Activated naive CD4-positive, alpha-beta T cell treated with anti-CD3 and anti-CD28 coated beads, Interleukin-2, amount 50 U/mL, for 72 hours (primary cell): ENCODE data around the gene GNAT2. TPM values are rescaled to one million over a fixed set of nuclear protein-coding genes. Genes with fewer than 3 reads are reported as not detected.
A peak's percentile ranks its signal among the peaks of the same experiment; 100 is the strongest.

Source experiments
- ATAC-seq, 2 donors: fragments of 150-1000 bp; cut with Tn5 transposase; 2 replicates each; pipeline ENCODE4 v1.10.0; 2021; ENCODE audit warnings: mild to moderate bottlenecking in 2 of 2, moderate library complexity in 2 of 2
- DNase-seq, 2 donors: peaks; one replicate each; pipeline ENCODE4 v3.0.0; 2021 to 2022; ENCODE audit warnings: low spot score in 2 of 2
- H3K27ac Mint-ChIP-seq, 2 donors: one replicate each; pipeline ENCODE4 v1.8.0; 2022; ENCODE audit warnings: mild to moderate bottlenecking in 2 of 2, mixed read lengths in 2 of 2
- H3K36me3 Mint-ChIP-seq, 2 donors: one replicate each; pipeline ENCODE4 v1.8.0; 2022; ENCODE audit warnings: mixed read lengths in 2 of 2
- H3K9me3 Mint-ChIP-seq, 2 donors: one replicate each; pipeline ENCODE4 v1.8.0; 2022; ENCODE audit warnings: mixed read lengths in 2 of 2
- total RNA-seq, 2 donors: library from RNA; stranded (reverse); gene quantifications; one replicate each; pipeline ENCODE4 v1.2.3, GENCODE V29; 2022

Gene GNAT2
- total RNA-seq, 2 donors from 2014 or later = 0.34 TPM; not detected in 1

- no peak overlapping the region for H3K27ac Mint-ChIP-seq
- ATAC-seq (no peak), DNase-seq (no peak)
- H3K9me3 Mint-ChIP-seq = no peaks in the 10 kb centered on the region
- H3K36me3 Mint-ChIP-seq = no peaks in the 10 kb centered on the region
Measured at GRCh38 chr1:109650609-109651008, 31.2 kb upstream of the GNAT2 start.

DNA sequence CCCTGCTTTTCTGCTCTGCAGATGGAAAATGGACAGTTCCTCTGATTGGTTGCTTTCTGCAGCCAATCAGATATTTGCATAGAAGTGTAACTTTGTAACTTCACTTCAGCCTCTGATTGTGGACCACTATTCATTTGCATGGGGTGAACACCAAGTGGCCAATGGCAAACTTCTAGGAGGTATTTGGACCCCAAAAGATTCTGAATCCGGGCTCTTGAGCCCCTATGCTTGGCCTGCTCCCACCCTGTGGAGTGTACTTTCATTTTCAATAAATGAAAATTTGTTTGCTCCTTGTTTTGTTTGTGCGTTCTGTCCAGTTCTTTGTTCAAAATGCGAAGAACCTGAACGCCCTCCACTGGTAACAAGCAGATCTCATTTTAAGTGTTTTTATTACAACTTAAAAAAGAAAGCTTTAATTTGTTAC lies 30.1 kb upstream of the GNAT2 start:
- DNase-seq (no peak), ATAC-seq (no peak)
- Mint-ChIP-seq H3K9me3 (no peaks in the 10 kb centered on the region), H3K27ac (no peak overlapping the region), H3K36me3 (no peaks in the 10 kb centered on the region)

- ATAC-seq (no peak), DNase-seq (no peak)
- H3K27ac Mint-ChIP-seq = no peak overlapping the region
- no peaks in the 10 kb centered on the region for H3K9me3 Mint-ChIP-seq
- H3K36me3 Mint-ChIP-seq = no peaks in the 10 kb centered on the region
Measured at GRCh38 chr1:109644670-109645069, 25.3 kb upstream of the GNAT2 start.

- ATAC-seq (peak; percentile 94 to 96), DNase-seq (peak; percentile 83 to 96)
- peak overlapping the region in 1 of 2 donors; percentile 51 for H3K27ac Mint-ChIP-seq
- H3K9me3 Mint-ChIP-seq = no peaks in the 10 kb centered on the region
- H3K36me3 Mint-ChIP-seq = no peaks in the 10 kb centered on the region
Measured at GRCh38 chr1:109643385-109644230, 24.2 kb upstream of the GNAT2 start.

- no peak for ATAC-seq
- Mint-ChIP-seq H3K9me3 (no peaks in the 10 kb centered on the region), H3K36me3 (no peaks in the 10 kb centered on the region), H3K27ac (no peak overlapping the region)
- no peak for DNase-seq
Measured at GRCh38 chr1:109642626-109643025, 23.2 kb upstream of the GNAT2 start.

- ATAC-seq (no peak), DNase-seq (no peak)
- H3K36me3 Mint-ChIP-seq = no peaks in the 10 kb centered on the region
- H3K9me3 Mint-ChIP-seq = no peaks in the 10 kb centered on the region
- H3K27ac Mint-ChIP-seq = no peak overlapping the region
Measured at GRCh38 chr1:109641861-109642260, 22.4 kb upstream of the GNAT2 start.

DNA sequence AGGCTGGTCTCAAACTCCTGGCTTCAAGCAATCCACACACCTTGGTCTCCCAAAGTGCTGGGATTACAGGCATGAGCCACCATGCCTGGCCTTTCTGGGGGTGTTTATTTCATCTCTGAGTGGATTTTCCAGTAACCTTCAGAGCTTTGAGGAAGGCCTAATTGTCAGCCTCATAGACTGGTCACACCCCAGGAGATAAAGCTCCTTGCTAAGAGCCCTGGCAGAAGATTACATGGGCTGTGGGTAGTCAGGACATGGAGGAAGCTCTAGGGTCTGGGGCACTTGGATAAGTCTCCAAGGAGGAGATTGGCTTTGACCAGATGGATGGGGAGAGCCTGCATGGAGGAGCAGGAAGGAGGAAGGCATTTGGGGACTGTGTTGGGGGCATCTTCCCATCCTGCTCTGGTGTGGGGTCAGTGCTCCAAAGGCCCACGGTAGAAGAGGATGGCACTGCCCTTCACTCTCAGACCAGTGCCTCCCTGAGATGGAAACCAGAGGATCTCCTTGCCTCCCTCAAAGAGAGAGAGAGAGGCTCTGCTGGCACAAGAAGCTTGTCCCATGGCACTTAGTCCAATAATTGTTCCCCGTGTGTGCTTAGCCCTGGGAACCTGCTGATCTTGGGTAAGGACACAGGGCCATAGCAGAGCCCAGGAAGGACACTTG lies 21.8 kb upstream of the GNAT2 start:
- ATAC-seq (no peak), DNase-seq (no peak)
- Mint-ChIP-seq H3K36me3 (no peaks in the 10 kb centered on the region), H3K27ac (peak overlapping the region in 1 of 2 donors; percentile 17), H3K9me3 (no peaks in the 10 kb centered on the region)

DNA sequence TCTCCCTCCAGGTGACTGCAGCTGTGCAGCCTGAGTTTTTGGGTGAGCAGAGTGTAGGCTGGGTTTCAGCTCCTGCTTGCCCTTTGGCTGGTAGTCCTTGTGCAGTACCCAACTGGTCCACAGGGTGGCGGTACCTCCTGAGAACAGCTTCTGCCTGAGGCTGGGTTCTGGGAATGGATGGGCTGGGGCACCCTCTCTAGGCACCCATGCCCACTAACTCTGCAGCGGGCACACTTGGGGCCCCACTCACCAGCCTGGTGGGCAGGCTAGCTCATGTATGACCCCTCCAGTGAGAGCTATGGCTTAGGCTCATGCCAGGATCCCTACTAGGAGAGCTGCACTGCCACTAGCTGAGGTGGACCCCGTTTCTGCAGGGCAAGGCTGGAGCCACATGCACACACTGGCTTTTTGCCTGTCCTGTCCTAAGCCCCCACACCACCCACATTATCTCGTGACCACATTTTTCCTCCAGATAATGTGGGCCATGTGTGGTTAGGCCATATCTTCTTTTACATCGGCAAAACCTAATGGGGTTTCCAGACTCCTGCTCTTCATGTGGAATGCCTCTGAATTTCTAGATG lies 21.0 kb upstream of the GNAT2 start:
- DNase-seq = peak; percentile 83 to 99
- ATAC-seq = peak; percentile 74 to 77
- Mint-ChIP-seq H3K36me3 (no peaks in the 10 kb centered on the region), H3K9me3 (no peaks in the 10 kb centered on the region), H3K27ac (no peak overlapping the region)

DNA sequence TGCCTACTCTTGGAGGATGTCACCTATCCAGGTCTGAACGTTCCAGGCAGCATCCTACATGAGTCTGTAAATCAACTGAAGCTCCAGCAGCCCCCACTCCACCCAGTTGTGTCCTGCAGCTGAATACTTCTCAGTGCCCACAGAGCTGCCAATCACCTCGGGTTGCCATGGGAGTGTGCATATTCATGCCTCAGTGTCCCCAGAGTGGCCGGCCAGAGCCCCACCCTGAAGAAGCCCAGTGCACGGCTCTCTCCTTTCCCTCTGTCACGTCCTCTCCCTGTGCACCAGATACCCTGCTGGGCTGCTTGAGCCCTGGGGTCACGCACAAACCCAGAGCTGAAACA lies 20.4 kb upstream of the GNAT2 start:
- Mint-ChIP-seq H3K9me3 (no peaks in the 10 kb centered on the region), H3K27ac (no peak overlapping the region), H3K36me3 (no peaks in the 10 kb centered on the region)
- peak in 1 of 2 donors; percentile 6 for ATAC-seq
- DNase-seq = no peak

- Mint-ChIP-seq H3K27ac (no peak overlapping the region), H3K36me3 (no peaks in the 10 kb centered on the region), H3K9me3 (no peaks in the 10 kb centered on the region)
- no peak for ATAC-seq
- DNase-seq = no peak
Measured at GRCh38 chr1:109639063-109639840, 19.8 kb upstream of the GNAT2 start.

GRCh38 chr1:109637446-109637845 lies 18.0 kb upstream of the GNAT2 start:
- DNase-seq (no peak), ATAC-seq (no peak)
- Mint-ChIP-seq H3K9me3 (no peaks in the 10 kb centered on the region), H3K27ac (no peak overlapping the region), H3K36me3 (no peaks in the 10 kb centered on the region)

GRCh38 chr1:109636201-109636952 lies 17.0 kb upstream of the GNAT2 start:
- Mint-ChIP-seq H3K9me3 (no peaks in the 10 kb centered on the region), H3K27ac (no peak overlapping the region), H3K36me3 (no peaks in the 10 kb centered on the region)
- ATAC-seq = no peak
- no peak for DNase-seq

DNA sequence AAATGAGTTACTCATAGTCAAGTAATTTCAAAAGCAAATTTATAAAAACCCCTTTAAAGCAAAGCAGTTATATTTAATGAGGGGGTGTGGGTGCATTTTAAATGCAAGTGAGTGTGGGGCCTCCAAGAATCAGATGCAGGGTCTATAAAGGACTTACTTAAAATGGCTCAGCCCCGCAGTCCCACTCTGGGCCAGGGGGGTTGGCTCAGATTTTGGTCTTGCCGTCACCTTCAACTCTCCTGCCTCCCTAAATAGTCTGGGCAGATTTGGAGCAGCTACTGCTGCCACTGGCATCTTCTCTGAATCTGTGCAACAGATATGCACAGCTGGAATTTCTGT lies 16.4 kb upstream of the GNAT2 start:
- H3K36me3 Mint-ChIP-seq = no peaks in the 10 kb centered on the region
- peak in 1 of 2 donors; percentile 1 for DNase-seq

DNA sequence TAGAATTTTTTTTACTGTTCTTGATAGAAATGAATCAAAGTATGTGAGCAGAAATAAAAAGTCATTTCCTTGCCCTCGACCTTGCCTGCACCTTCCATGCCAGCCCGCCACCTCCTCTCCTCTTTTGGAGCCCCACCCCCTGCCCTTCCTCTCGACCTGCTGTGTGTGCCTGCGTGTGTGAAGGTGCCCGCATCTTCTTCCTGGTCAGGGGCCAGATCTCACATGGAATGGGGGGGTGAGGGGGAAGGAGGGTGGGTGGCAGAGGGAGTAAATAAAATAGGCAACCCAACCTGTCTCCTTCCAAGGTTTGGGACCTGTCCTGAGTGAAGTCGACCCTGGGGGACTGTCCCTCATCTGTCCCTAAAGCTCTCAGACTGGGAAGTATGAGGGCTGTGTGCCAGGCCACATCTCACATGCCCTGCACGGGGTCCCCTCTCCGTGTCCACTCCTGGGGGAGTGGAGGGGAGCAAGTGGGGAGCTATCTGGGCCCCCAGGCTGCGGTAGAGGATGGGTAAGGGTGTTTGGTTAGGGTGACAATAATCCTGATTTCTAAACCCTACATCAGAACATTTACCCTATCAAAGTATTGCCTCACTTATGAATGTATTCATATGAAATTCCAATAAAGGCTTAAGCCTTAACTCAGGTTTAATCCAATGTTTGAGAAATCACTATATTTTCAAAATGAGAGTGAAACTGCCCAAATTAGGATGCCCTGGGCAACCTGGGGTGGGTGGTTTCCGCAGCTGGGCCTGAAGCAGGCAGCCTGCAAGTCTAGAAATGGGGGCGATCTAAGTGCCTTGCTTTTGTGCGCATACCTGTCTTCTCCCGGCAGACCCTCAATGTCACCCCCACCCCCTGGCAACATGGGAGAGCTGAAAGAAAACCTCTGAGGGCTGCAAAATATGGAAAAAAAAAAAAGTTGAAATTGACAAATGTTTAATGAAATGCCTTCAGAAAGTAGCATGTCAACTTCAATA lies 15.6 kb upstream of the GNAT2 start:
- H3K36me3 Mint-ChIP-seq = no peaks in the 10 kb centered on the region
- peak in 1 of 2 donors; percentile 5 for DNase-seq
- peak overlapping the region; percentile 8 to 57 for H3K27ac Mint-ChIP-seq
- ATAC-seq = peak in 1 of 2 donors; percentile 27
- H3K9me3 Mint-ChIP-seq = no peaks in the 10 kb centered on the region

More for the DNA sequence above, 16.4 kb upstream of the GNAT2 start:
- Mint-ChIP-seq H3K27ac (no peak overlapping the region), H3K9me3 (no peaks in the 10 kb centered on the region)
- no peak for ATAC-seq

DNA sequence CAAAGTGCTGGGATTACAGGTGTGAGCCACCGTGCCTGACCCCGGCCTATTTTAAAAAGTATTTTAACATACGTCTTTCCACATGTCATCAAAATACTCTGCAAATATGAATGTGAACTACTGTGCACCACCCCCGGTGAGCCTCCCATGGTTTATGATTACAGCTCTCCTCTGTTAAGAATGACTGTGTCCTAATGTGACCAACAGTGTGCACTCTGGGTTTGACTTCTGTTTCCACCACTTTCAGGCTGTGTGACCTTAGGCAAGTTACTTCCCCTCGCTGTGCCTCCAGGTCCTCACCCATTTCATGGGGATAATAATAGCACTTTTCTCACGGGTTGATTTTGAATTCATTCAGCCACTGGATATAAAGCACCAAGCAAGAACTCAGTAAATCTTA lies 14.9 kb upstream of the GNAT2 start:
- ATAC-seq (peak; percentile 52 to 53), DNase-seq (peak in 1 of 2 donors; percentile 1)
- Mint-ChIP-seq H3K27ac (peak overlapping the region in 1 of 2 donors; percentile 57), H3K9me3 (no peaks in the 10 kb centered on the region), H3K36me3 (no peaks in the 10 kb centered on the region)
